ENCODE measurements around the gene LVRN. TPM values are rescaled to one million over a fixed set of nuclear protein-coding genes. Genes with fewer than 3 reads are reported as not detected.

The LVRN gene
- total and polyA plus RNA-seq, 2 experiments from 2014 or later, result 0.31 to 0.45 TPM

- no peaks in the 10 kb centered on the region for H3K79me2 ChIP-seq (replicated peaks; ENCODE audit: insufficient read depth)
- no peaks in the 10 kb centered on the region for H3F3A ChIP-seq (replicated peaks; ENCODE audit: low read depth)
- no peaks in the 10 kb centered on the region for H4K20me1 ChIP-seq (replicated peaks; ENCODE audit: insufficient read depth)
- H3K9me3 Mint-ChIP-seq, result no peaks in the 10 kb centered on the region
- no peak overlapping the region for H3K27ac ChIP-seq (ENCODE audit: low read depth)
- H3K27ac Mint-ChIP-seq, result no peak overlapping the region
- TF ChIP-seq STAT1 (IDR thresholded peaks at IDR 0.05; ENCODE audit: unreplicated experiment) (no peak), ETS1 (IDR thresholded peaks at IDR 0.05) (no peak), ZNF331 (CRISPR knock-in tag; IDR thresholded peaks at IDR 0.05; ENCODE audit: low read depth) (no peak), CREB1 (CRISPR knock-in tag; IDR thresholded peaks at IDR 0.05; ENCODE audit: low read depth) (no peak), POLR2AphosphoS5 (IDR thresholded peaks at IDR 0.05; ENCODE audit: low read depth) (no peak), ZNF114 (CRISPR knock-in tag; IDR thresholded peaks at IDR 0.05) (no peak)
- H3K4me1 ChIP-seq (ENCODE audit: insufficient read depth), result peaks cover 13% of the 10 kb centered on the region
- H3K36me3 ChIP-seq (ENCODE audit: insufficient read depth), result no peaks in the 10 kb centered on the region
- H2AFZ ChIP-seq, result no peak overlapping the region
- no peak overlapping the region for H3K4me3 ChIP-seq
- H3K27me3 Mint-ChIP-seq (ENCODE audit: insufficient read depth, low read depth, poor library complexity), result no peaks in the 10 kb centered on the region
- no peaks in the 10 kb centered on the region for H3K36me3 Mint-ChIP-seq (ENCODE audit: low read depth)
- H3K27me3 ChIP-seq (ENCODE audit: insufficient read depth), result no peaks in the 10 kb centered on the region
- no peak overlapping the region for H3K4me3 Mint-ChIP-seq
- H3K9me2 ChIP-seq (ENCODE audit: insufficient read depth), result no peaks in the 10 kb centered on the region
- no peak overlapping the region for H3K4me2 ChIP-seq
- ATAC-seq (no peak), DNase-seq (ENCODE audit: low spot score) (no peak)
- peaks cover 21% of the 10 kb centered on the region for H3K4me1 Mint-ChIP-seq
Measured at GRCh38 chr5:115936031-115936430, 26.2 kb upstream of the LVRN start.

- Histone ChIP-seq H3K36me3 (ENCODE audit: insufficient read depth) (no peaks in the 10 kb centered on the region), H3K27ac (ENCODE audit: low read depth) (0 out of 2 replicates have a peak overlapping the region, but pooled peaks have one; percentile 33), H3K79me2 (replicated peaks; ENCODE audit: insufficient read depth) (no peaks in the 10 kb centered on the region), H3K9me2 (ENCODE audit: insufficient read depth) (no peaks in the 10 kb centered on the region), H3F3A (replicated peaks; ENCODE audit: low read depth) (no peaks in the 10 kb centered on the region), H3K4me2 (no peak overlapping the region), H3K4me1 (ENCODE audit: insufficient read depth) (peaks cover 13% of the 10 kb centered on the region), H4K20me1 (replicated peaks; ENCODE audit: insufficient read depth) (no peaks in the 10 kb centered on the region), H3K27me3 (ENCODE audit: insufficient read depth) (no peaks in the 10 kb centered on the region), H2AFZ (no peak overlapping the region), H3K4me3 (no peak overlapping the region)
- Mint-ChIP-seq H3K9me3 (0 out of 3 replicates have a peak, but pooled peaks cover 2% of the 10 kb centered on the region), H3K4me3 (no peak overlapping the region), H3K27me3 (ENCODE audit: insufficient read depth, low read depth, poor library complexity) (no peaks in the 10 kb centered on the region), H3K4me1 (peaks cover 21% of the 10 kb centered on the region), H3K27ac (peak overlapping the region; percentile 74), H3K36me3 (ENCODE audit: low read depth) (no peaks in the 10 kb centered on the region)
- ATAC-seq (peak; percentile 59; the same call in 2 of the 3 replicates), DNase-seq (ENCODE audit: low spot score) (peak; percentile 33)
- TF ChIP-seq REST (IDR thresholded peaks at IDR 0.05; ENCODE audit: unreplicated experiment) (no peak), ETS1 (IDR thresholded peaks at IDR 0.05) (no peak), CTCF (conservative IDR thresholded peaks at IDR 0.05; ENCODE audit: low read depth in 2 of 2) (no peak)
Measured at GRCh38 chr5:115939059-115939458, 23.2 kb upstream of the LVRN start.
